Mesangial cell (primary cell): Measurements from ENCODE around the gene LATS2. TPM values are rescaled to one million over a fixed set of nuclear protein-coding genes. Genes with fewer than 3 reads are reported as not detected.

Experiments
- total RNA-seq: library from RNA; depleted of rRNA; stranded (reverse); fragments of >200 nt; gene quantifications from 2 replicates; pipeline ENCODE4 v1.2.3, GENCODE V29; 2015

The LATS2 gene
- 13.4 and 37.8 TPM in 2 replicates for total RNA-seq

GRCh38 chr13:21061029-21061763 lies at the start of gene LATS2:
Gene LATS2 (minus strand): TSS chr13:21061586. CDS start chr13:21046026, 15,560 bp downstream.

Other genes starting within 250 kb of the LATS2 start
- 12.0 and 19.4 TPM in 2 replicates for gene XPO4, start 158.8 kb downstream of the LATS2 start, total RNA-seq
- gene SAP18, start 78.5 kb upstream of the LATS2 start, total RNA-seq: 42.8 and 55.4 TPM in 2 replicates
- 1.9 and 23.5 TPM in 2 replicates for gene SKA3, start 115.0 kb upstream of the LATS2 start, total RNA-seq
- gene MRPL57, start 115.1 kb upstream of the LATS2 start, total RNA-seq: 39.8 and 42.7 TPM in 2 replicates